Activated CD4-positive, alpha-beta memory T cell treated with anti-CD3 and anti-CD28 coated beads for 36 hours (primary cell): ENCODE results near the gene TRIM72. TPM values are rescaled to one million over a fixed set of nuclear protein-coding genes. Genes with fewer than 3 reads are reported as not detected.

Experiments used
- CTCF ChIA-PET: fragments of 350-600 bp; sonication (Branson Sonifier 250); formaldehyde crosslinking; loops from one replicate; lab custom pipeline; 2021; ENCODE audit warnings: antibody characterized with exemption, inconsistent platforms; lab: Charles Lee
- POLR2A ChIA-PET: fragments of 350-600 bp; sonication (Branson Sonifier 250); formaldehyde crosslinking; loops from one replicate; lab custom pipeline; 2021; ENCODE audit warnings: antibody characterized with exemption; lab: Charles Lee
- DNase-seq: peaks from one replicate; pipeline ENCODE4 v3.0.0-alpha.2; 2020
- H3K27ac Mint-ChIP-seq: one replicate; pipeline ENCODE4 v1.8.0; 2021; ENCODE audit warnings: mixed read lengths
- H3K27me3 Mint-ChIP-seq: one replicate; pipeline ENCODE4 v1.8.0; 2021; ENCODE audit warnings: mixed read lengths
- H3K36me3 Mint-ChIP-seq: one replicate; pipeline ENCODE4 v1.8.0; 2021; ENCODE audit warnings: mixed read lengths
- H3K4me1 Mint-ChIP-seq: one replicate; pipeline ENCODE4 v1.8.0; 2021; ENCODE audit warnings: low read depth, mixed read lengths
- H3K4me3 Mint-ChIP-seq: one replicate; pipeline ENCODE4 v1.8.0; 2021; ENCODE audit warnings: mild to moderate bottlenecking, mixed read lengths
- H3K9me3 Mint-ChIP-seq: one replicate; pipeline ENCODE4 v1.8.0; 2021; ENCODE audit warnings: mixed read lengths
- intact Hi-C: fragments of 100-400 bp; cut with micrococcal nuclease; formaldehyde crosslinking; loops from one replicate; pipeline ENCODE4 v1.15.1; 2023
- total RNA-seq, 2 experiments: library from RNA; stranded (reverse); gene quantifications; one replicate each; pipeline ENCODE4 v1.2.3, GENCODE V29; 2021

TRIM72 gene
- total RNA-seq, 2 experiments from 2014 or later = not detected

DNA sequence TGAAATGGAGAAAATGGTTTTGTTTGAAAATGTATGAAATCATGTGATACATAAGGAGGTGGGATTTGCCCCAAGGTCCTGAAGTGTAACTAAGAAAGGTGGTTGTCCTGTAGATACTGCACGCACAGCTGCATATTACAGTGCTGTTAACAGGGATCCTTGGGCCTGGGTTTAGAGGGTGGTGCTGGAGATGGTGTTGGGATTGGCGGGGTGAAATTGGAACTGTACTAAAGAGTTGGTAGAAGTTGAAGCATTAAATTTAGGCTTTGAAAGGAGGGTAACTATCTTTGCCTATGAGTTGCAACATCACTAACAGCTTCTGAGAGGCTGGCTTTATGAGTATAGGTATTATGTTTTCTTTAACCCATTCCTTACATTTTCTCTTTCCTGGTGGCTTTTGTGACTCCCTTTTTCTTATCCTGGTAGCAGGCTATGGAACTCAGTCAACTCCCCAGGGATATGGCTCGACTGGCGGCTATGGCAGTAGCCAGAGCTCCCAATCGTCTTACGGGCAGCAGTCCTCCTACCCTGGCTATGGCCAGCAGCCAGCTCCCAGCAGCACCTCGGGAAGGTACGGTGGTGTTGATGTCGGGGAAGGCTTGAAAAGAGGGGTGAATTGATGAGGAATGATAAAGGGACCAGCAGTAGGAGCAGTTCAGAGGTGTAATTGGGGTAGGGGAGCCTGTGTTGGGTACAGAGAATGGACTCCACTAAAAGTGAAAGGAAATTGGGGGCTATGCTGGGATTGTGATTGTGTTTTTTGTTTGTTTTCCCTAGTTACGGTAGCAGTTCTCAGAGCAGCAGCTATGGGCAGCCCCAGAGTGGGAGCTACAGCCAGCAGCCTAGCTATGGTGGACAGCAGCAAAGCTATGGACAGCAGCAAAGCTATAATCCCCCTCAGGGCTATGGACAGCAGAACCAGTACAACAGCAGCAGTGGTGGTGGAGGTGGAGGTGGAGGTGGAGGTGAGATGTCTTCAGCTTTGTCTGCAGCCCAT lies 30.2 kb upstream of the TRIM72 start:
- peaks cover 83% of the 10 kb centered on the region for H3K36me3 Mint-ChIP-seq
- H3K4me3 Mint-ChIP-seq = peak overlapping the region; percentile 86
- intact Hi-C loops = no loop called here
- no peak for DNase-seq
- ChIA-PET CTCF (interaction anchor here (0.6 to 1.4 kb wide), 3 partner anchors 28 to 117 kb away, joined by 3 to 7 read pairs (median 3); no protein-coding TSS in a partner anchor), POLR2A (interaction anchor here (0.7 to 3.8 kb wide), 6 partner anchors 9 to 274 kb away, joined by 3 to 22 read pairs (median 4); partner anchors contain the start of gene PYCARD)
- H3K9me3 Mint-ChIP-seq = no peaks in the 10 kb centered on the region
- peaks cover 4% of the 10 kb centered on the region for H3K27me3 Mint-ChIP-seq
- peak overlapping the region; percentile 81 for H3K27ac Mint-ChIP-seq
- H3K4me1 Mint-ChIP-seq = peaks cover 68% of the 10 kb centered on the region

- H3K9me3 Mint-ChIP-seq = no peaks in the 10 kb centered on the region
- peaks cover 3% of the 10 kb centered on the region for H3K27me3 Mint-ChIP-seq
- DNase-seq = no peak
- no peak overlapping the region for H3K4me3 Mint-ChIP-seq
- peaks cover 94% of the 10 kb centered on the region for H3K36me3 Mint-ChIP-seq
- intact Hi-C loops = no loop called here
- peak overlapping the region; percentile 58 for H3K27ac Mint-ChIP-seq
- POLR2A ChIA-PET = interaction anchor here (1.6 to 3.8 kb wide), 3 partner anchors 8 to 17 kb away, joined by 4 to 22 read pairs (median 7); partner anchors contain the start of gene PYCARD
- CTCF ChIA-PET = interaction anchor here (0.6 kb wide), 1 partner anchor 26 kb away, joined by 3 read pairs; no protein-coding TSS in a partner anchor
- peaks cover 76% of the 10 kb centered on the region for H3K4me1 Mint-ChIP-seq
Measured at GRCh38 chr16:31184888-31185287, 29.0 kb upstream of the TRIM72 start.

- Mint-ChIP-seq H3K27ac (peak overlapping the region; percentile 58), H3K4me3 (no peak overlapping the region), H3K36me3 (peaks cover 95% of the 10 kb centered on the region), H3K4me1 (peaks cover 79% of the 10 kb centered on the region), H3K27me3 (peaks cover 1% of the 10 kb centered on the region), H3K9me3 (no peaks in the 10 kb centered on the region)
- intact Hi-C loops = no loop called here
- DNase-seq = no peak
- ChIA-PET CTCF (no interaction called here), POLR2A (interaction anchor here (1.6 to 3.8 kb wide), 2 partner anchors 12 to 17 kb away, joined by 4 to 22 read pairs; partner anchors contain the start of gene PYCARD)
Measured at GRCh38 chr16:31185339-31185738, 28.6 kb upstream of the TRIM72 start.

- intact Hi-C loops = no loop called here
- Mint-ChIP-seq H3K9me3 (no peaks in the 10 kb centered on the region), H3K27ac (peak overlapping the region; percentile 58), H3K4me1 (peaks cover 86% of the 10 kb centered on the region), H3K27me3 (no peaks in the 10 kb centered on the region), H3K36me3 (peaks cover 97% of the 10 kb centered on the region), H3K4me3 (no peak overlapping the region)
- no peak for DNase-seq
- POLR2A ChIA-PET = interaction anchor here (1.1 to 3.8 kb wide), 3 partner anchors 12 to 69 kb away, joined by 3 to 22 read pairs (median 4); partner anchors contain the start of genes KAT8 and PYCARD
- CTCF ChIA-PET = interaction anchor here (0.7 kb wide), 1 partner anchor 24 kb away, joined by 3 read pairs; no protein-coding TSS in a partner anchor
Measured at GRCh38 chr16:31186176-31186575, 27.7 kb upstream of the TRIM72 start.

DNA sequence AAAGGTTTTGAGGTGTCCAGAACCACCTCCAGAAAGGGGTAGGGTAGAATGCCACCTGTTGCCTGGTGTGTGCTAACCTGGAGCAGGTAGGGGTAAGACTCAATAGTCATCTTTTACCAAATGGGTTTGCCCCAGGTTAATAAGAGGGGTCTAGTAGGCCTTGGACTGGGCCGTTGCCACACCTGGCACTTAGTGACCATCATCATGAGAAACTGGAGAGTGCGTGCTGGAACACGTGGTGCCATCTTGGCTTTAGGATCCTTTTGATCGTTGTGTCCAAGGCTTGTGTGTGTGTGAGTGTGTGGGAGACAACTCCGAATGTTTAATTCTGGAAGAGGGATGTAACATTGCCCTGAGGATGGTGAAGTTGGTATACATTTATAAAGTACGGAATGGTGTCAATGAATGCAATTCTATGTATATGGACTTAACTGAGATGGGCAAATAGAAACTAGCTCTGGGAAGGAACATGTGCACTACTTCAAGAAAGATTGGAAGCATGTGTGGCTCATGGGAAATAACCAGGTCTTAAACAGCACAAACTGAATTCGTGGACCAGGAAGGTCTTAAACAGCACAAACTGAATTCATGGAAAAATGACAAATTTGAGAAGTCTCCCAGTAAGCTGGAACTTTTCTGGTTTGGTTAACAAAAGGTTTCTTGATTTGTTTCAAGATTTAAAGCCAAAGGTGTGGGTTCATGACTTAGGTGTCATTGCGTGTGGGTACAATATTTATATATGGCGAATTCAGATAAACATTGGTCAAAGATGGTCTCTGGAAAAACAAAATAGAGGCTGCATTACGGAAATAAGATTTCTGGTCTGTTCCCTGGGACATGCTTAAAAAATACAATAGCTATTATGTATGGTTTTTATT lies 26.8 kb upstream of the TRIM72 start:
- POLR2A ChIA-PET = interaction anchor here (0.9 to 3.8 kb wide), 3 partner anchors 14 to 93 kb away, joined by 3 to 22 read pairs (median 3); partner anchors contain the start of genes PYCARD and VKORC1
- Mint-ChIP-seq H3K9me3 (no peaks in the 10 kb centered on the region), H3K27me3 (no peaks in the 10 kb centered on the region), H3K4me3 (no peak overlapping the region), H3K4me1 (peaks cover 92% of the 10 kb centered on the region), H3K36me3 (peaks cover 97% of the 10 kb centered on the region), H3K27ac (peak overlapping the region; percentile 65)
- intact Hi-C loops = no loop called here
- no peak for DNase-seq
- CTCF ChIA-PET = interaction anchor here (0.7 kb wide), 1 partner anchor 23 kb away, joined by 3 read pairs; no protein-coding TSS in a partner anchor

DNA sequence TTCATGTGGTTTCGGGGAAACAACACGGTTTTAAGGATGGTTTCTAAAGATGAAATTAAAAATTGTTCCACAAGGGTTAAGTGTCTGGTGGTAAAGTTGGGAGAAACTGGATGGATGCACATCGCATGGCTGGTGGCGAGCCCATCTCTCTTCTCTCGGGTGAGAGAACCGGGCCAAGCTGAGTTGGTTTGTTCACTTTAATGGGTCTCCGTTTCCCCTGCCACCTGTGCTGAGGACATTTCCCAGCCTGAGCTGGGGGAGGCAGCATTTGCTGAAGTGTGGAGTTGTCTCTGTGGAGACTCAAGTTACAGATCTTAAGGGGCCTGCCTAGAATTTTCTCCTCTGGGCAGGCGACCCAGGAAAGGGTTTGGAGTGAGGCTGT lies 26.1 kb upstream of the TRIM72 start:
- intact Hi-C loops = no loop called here
- Mint-ChIP-seq H3K36me3 (peaks cover 93% of the 10 kb centered on the region), H3K27me3 (no peaks in the 10 kb centered on the region), H3K4me3 (no peak overlapping the region), H3K9me3 (no peaks in the 10 kb centered on the region), H3K27ac (peak overlapping the region; percentile 65), H3K4me1 (peaks cover 88% of the 10 kb centered on the region)
- no peak for DNase-seq
- ChIA-PET CTCF (no interaction called here), POLR2A (interaction anchor here (0.9 to 1.2 kb wide), 2 partner anchors 13 to 93 kb away, joined by 3 read pairs; partner anchors contain the start of gene VKORC1)

DNA sequence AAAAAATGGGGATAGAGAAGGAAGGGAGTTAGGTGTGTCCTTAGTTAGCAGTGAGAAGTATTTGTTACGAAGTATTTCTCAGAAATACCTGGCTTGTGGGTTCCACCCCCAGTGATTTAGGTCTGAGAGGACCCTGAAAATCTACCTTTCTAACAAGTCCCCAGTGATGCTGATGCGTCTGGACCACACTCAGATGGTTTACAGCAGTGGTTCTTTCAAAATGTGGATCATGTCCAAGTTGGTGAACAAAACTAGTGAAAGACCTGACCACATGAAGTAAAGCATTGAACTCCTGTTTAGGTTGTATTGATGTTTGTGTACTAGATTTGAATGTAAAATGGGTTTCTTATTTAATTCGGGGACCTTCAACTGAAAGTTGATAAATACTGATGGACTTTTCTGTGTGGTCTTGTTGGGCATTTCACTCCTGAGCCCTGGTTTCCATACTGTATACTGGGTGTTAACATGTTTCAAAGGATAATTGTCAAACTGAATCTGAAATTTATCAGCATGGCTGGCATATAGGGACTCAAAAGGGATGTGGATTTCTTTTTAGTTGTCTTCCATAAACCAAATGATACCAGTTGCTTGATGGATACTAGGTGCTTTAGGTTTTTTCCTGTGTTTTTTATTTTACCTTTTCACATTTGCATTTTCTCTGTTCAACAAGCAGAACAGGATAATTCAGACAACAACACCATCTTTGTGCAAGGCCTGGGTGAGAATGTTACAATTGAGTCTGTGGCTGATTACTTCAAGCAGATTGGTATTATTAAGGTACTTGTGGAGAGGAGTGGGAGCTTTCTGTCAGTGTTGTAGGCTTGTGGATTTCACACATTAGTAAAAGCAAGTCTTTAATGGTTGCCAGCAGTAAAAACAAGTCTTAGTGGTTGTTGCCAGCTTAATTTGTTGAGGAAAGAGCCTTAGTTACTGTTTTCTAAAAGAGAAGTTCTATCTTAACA lies 25.2 kb upstream of the TRIM72 start:
- CTCF ChIA-PET = interaction anchor here (0.6 to 1.4 kb wide), 2 partner anchors 46 to 255 kb away, joined by 4 to 5 read pairs; no protein-coding TSS in a partner anchor
- peaks cover 91% of the 10 kb centered on the region for H3K36me3 Mint-ChIP-seq
- intact Hi-C loops = no loop called here
- H3K9me3 Mint-ChIP-seq = no peaks in the 10 kb centered on the region
- POLR2A ChIA-PET = interaction anchor here (0.6 to 1.9 kb wide), 6 partner anchors 10 to 253 kb away, joined by 3 to 15 read pairs (median 4); partner anchors contain the start of genes FUS, PYCARD and VKORC1
- H3K27ac Mint-ChIP-seq = peak overlapping the region; percentile 65
- DNase-seq = no peak
- H3K27me3 Mint-ChIP-seq = no peaks in the 10 kb centered on the region
- H3K4me3 Mint-ChIP-seq = no peak overlapping the region
- H3K4me1 Mint-ChIP-seq = peaks cover 86% of the 10 kb centered on the region

- no peak overlapping the region for H3K4me3 Mint-ChIP-seq
- ChIA-PET CTCF (interaction anchor here (0.6 to 1.4 kb wide), 2 partner anchors 47 to 254 kb away, joined by 4 to 5 read pairs; no protein-coding TSS in a partner anchor), POLR2A (interaction anchor here (0.6 to 1.9 kb wide), 5 partner anchors 10 to 252 kb away, joined by 3 to 15 read pairs (median 4); partner anchors contain the start of genes FUS, PYCARD and VKORC1)
Measured at GRCh38 chr16:31189412-31189778, 24.5 kb upstream of the TRIM72 start.

GRCh38 chr16:31190061-31190460 lies 23.9 kb upstream of the TRIM72 start:
- Mint-ChIP-seq H3K4me1 (peaks cover 82% of the 10 kb centered on the region), H3K27ac (peak overlapping the region; percentile 61)
- CTCF ChIA-PET = interaction anchor here (1.4 kb wide), 1 partner anchor 47 kb away, joined by 5 read pairs; no protein-coding TSS in a partner anchor

More at GRCh38 chr16:31189412-31189778, 24.5 kb upstream of the TRIM72 start:
- Mint-ChIP-seq H3K36me3 (peaks cover 89% of the 10 kb centered on the region), H3K4me1 (peaks cover 84% of the 10 kb centered on the region), H3K27ac (peak overlapping the region; percentile 61), H3K27me3 (no peaks in the 10 kb centered on the region), H3K9me3 (no peaks in the 10 kb centered on the region)
- no peak for DNase-seq
- intact Hi-C loops = no loop called here

GRCh38 chr16:31190818-31191444 lies 23.0 kb upstream of the TRIM72 start:
- CTCF ChIA-PET = no interaction called here
- intact Hi-C loops = no loop called here

More at GRCh38 chr16:31190061-31190460, 23.9 kb upstream of the TRIM72 start:
- Mint-ChIP-seq H3K36me3 (peaks cover 88% of the 10 kb centered on the region), H3K9me3 (no peaks in the 10 kb centered on the region), H3K4me3 (no peak overlapping the region), H3K27me3 (no peaks in the 10 kb centered on the region)
- POLR2A ChIA-PET = interaction anchor here (1.1 to 1.9 kb wide), 3 partner anchors 11 to 96 kb away, joined by 4 to 15 read pairs (median 11); partner anchors contain the start of genes FUS, PYCARD and VKORC1
- intact Hi-C loops = no loop called here
- DNase-seq = no peak

More at GRCh38 chr16:31190818-31191444, 23.0 kb upstream of the TRIM72 start:
- no peaks in the 10 kb centered on the region for H3K27me3 Mint-ChIP-seq
- H3K4me1 Mint-ChIP-seq = peaks cover 76% of the 10 kb centered on the region
- peak overlapping the region; percentile 14 for H3K27ac Mint-ChIP-seq
- H3K36me3 Mint-ChIP-seq = peaks cover 84% of the 10 kb centered on the region
- no peak for DNase-seq
- POLR2A ChIA-PET = interaction anchor here (1.6 kb wide), 1 partner anchor 10 kb away, joined by 4 read pairs; no protein-coding TSS in a partner anchor
- H3K9me3 Mint-ChIP-seq = no peaks in the 10 kb centered on the region
- H3K4me3 Mint-ChIP-seq = no peak overlapping the region
